Colonic mucosa (tissue), 4 donors: Measurements from ENCODE around the gene DENND6A. TPM values are rescaled to one million over a fixed set of nuclear protein-coding genes. Genes with fewer than 3 reads are reported as not detected.
"Not testable (repeated sequence)": the region's sequence is repeated elsewhere in the genome, so short reads cannot be mapped to it uniquely, and the experiment has no call there.

Experiments used
- DNase-seq: peaks from one replicate; pipeline ENCODE4 v3.0.0-alpha.2; 2020
- H3K27ac ChIP-seq: fragments of 200-600 bp; one replicate; pipeline ENCODE4 v1.8.0; 2021
- H3K27me3 ChIP-seq: fragments of 200-600 bp; one replicate; pipeline ENCODE4 v1.8.0; 2021
- H3K36me3 ChIP-seq: fragments of 200-600 bp; one replicate; pipeline ENCODE4 v1.8.0; 2021
- H3K4me1 ChIP-seq: fragments of 200-600 bp; one replicate; pipeline ENCODE4 v1.8.0; 2021; ENCODE audit warnings: mild to moderate bottlenecking
- H3K4me3 ChIP-seq: fragments of 200-600 bp; one replicate; pipeline ENCODE4 v1.8.0; 2021
- H3K9ac ChIP-seq, 2 donors: one replicate each; pipeline ENCODE4 v1.7.0; 2013; ENCODE audit warnings: control low read depth in 2 of 2, low read depth in 2 of 2, low read length in 2 of 2
- H3K9me3 ChIP-seq: fragments of 200-600 bp; one replicate; pipeline ENCODE4 v1.8.0; 2021
- intact Hi-C: fragments of 100-400 bp; cut with DNase I; formaldehyde crosslinking; loops from one replicate; pipeline ENCODE4 v1.14.1; 2022
- total RNA-seq, 2 donors: library from RNA; stranded (reverse); fragmentation: NEBNext Ultra II Directional in 1 of 2; extraction: Animal tissue kit (Norgen Biotek cat#: 25700) in 1 of 2; gene quantifications; one replicate each; pipeline ENCODE4 v1.2.1, GENCODE V29; 2021
- TF ChIP-seq, protein P1 (sequence below): fragments of 200-600 bp; IDR thresholded peaks from one replicate; pipeline ENCODE4 v1.8.0; 2022; ENCODE audit warnings: antibody characterized with exemption, mild to moderate bottlenecking
- donor health status: healthy.
- donor health status: DM: no; HTN: no; CAD: no.
- donor health status: DM: no; HTN: no; CAD: no.

Gene DENND6A
- total RNA-seq, 2 donors from 2014 or later, result 15.7 to 24.7 TPM

DNA sequence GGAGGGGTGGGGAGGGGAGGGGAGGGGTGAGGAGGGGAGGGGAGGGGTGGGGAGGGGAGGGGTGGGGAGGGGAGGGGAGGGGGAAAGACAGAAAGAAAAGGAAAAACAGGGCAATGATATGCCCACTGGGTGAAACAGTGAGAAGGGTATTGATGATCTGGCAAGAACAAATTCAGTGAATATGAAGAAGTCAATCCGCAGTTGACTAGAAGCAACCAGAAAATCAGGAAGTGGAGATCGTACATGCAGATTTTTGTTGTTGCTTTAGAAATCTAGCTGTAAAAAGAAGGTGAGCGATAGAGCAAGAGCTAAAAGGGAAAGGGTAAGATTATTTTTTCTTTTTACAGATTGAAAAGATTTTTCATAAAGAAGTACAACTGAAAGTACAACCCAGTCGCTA lies 48.1 kb downstream of the DENND6A start:
- intact Hi-C loops, result loop anchor here (10.0 kb wide), 1 partner anchor 210 kb away; no protein-coding TSS in a partner anchor
- TF ChIP-seq, protein P1, sequence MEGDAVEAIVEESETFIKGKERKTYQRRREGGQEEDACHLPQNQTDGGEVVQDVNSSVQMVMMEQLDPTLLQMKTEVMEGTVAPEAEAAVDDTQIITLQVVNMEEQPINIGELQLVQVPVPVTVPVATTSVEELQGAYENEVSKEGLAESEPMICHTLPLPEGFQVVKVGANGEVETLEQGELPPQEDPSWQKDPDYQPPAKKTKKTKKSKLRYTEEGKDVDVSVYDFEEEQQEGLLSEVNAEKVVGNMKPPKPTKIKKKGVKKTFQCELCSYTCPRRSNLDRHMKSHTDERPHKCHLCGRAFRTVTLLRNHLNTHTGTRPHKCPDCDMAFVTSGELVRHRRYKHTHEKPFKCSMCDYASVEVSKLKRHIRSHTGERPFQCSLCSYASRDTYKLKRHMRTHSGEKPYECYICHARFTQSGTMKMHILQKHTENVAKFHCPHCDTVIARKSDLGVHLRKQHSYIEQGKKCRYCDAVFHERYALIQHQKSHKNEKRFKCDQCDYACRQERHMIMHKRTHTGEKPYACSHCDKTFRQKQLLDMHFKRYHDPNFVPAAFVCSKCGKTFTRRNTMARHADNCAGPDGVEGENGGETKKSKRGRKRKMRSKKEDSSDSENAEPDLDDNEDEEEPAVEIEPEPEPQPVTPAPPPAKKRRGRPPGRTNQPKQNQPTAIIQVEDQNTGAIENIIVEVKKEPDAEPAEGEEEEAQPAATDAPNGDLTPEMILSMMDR, result no peak
- Histone ChIP-seq H3K27me3 (no peaks in the 10 kb centered on the region), H3K9ac (no peak overlapping the region), H3K27ac (no peak overlapping the region), H3K36me3 (no peaks in the 10 kb centered on the region), H3K9me3 (no peaks in the 10 kb centered on the region), H3K4me3 (no peak overlapping the region), H3K4me1 (no peaks in the 10 kb centered on the region)
- DNase-seq, result no peak

DNA sequence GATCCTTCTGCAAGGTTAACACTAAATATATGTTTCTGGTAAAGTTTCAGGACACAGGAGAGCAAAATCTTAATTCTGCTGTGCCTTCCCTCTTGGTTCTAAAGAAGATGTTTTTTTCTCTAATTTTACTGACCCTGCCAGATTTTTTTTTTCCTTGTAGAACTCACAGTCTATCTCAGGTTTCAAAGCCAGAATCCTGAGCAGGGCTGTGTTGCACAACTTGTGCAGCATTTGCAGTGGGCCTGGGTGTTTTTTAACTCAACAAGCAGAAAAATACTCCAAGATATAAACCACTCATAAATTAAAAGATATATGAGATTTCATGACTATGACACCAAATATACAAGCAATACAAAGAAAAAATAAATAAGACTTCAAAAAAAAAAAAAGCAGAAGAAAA lies 55.5 kb downstream of the DENND6A start:
- Histone ChIP-seq H3K4me3 (no peak overlapping the region), H3K36me3 (no peaks in the 10 kb centered on the region), H3K27me3 (no peaks in the 10 kb centered on the region), H3K4me1 (no peaks in the 10 kb centered on the region), H3K27ac (no peak overlapping the region), H3K9me3 (no peaks in the 10 kb centered on the region), H3K9ac (no peak overlapping the region)
- intact Hi-C loops, result no loop called here
- TF ChIP-seq, protein P1, result no peak
- DNase-seq, result no peak

DNA sequence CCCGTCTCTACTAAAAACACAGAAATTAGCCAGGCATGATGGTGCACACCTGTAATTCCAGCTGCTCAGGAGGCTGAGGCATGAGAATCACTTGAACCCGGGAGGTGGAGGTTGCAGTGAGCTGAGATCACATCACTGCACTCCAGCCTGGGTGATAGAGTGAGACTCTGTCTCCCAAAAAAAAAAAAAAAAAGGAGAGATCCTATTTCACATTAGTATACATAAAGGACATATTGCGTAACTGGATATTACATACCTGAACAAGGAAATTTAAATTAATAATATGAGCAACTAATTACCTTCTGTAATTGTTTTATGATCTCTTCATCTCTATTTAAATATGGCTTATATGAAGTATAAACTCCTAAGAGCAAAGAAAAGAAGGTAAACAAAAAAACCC lies 58.6 kb downstream of the DENND6A start:
- H3K36me3 ChIP-seq, H3K4me3 ChIP-seq, H3K9ac ChIP-seq, intact Hi-C loops, H3K4me1 ChIP-seq, H3K27ac ChIP-seq, H3K27me3 ChIP-seq, H3K9me3 ChIP-seq, DNase-seq: not testable (repeated sequence)

DNA sequence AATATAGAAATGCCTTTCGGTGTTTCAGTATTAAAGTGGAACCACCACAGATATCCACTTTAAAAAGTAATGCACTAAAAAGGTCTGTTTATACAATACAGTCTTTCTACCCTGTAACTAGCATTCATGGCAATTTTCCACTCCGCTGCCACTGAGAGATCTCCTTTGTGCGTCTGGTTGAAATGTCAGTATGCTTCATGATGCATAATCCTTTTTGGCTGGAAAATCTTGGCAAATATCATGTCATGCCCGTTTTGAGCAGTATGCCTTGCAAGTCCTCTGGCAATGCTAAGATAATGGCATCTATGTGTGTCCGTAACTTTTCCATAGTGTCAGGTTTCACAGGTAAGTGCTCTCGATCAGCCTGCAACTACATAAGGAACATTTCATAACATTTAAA lies 64.9 kb downstream of the DENND6A start:
- H3K4me1 ChIP-seq, result no peaks in the 10 kb centered on the region
- H3K36me3 ChIP-seq, result no peaks in the 10 kb centered on the region
- intact Hi-C loops, result no loop called here
- no peaks in the 10 kb centered on the region for H3K27me3 ChIP-seq
- no peak overlapping the region for H3K4me3 ChIP-seq
- no peaks in the 10 kb centered on the region for H3K9me3 ChIP-seq
- DNase-seq, result no peak
- H3K27ac ChIP-seq, result no peak overlapping the region
- no peak overlapping the region for H3K9ac ChIP-seq
- TF ChIP-seq, protein P1, result no peak

DNA sequence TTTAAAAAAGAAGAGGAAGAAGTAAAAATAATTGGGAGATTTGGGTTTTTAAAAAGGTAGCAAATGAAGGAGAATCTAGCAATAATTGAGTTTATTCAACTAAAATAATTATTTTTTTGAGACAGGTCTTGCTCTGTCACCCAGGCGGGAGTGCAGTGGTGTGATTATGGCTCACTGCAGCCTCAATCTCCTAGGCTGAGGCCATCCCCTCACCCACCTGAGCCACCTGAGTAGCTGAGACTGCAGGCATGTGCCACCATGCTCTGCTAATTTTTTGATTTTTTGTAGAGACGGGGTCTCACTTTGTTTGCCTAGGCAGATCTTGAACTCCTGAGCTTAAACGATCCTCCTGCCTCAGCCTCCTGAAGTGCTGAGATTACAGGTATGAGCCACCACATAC lies 68.1 kb downstream of the DENND6A start:
- H3K36me3 ChIP-seq, result no peaks in the 10 kb centered on the region

DNA sequence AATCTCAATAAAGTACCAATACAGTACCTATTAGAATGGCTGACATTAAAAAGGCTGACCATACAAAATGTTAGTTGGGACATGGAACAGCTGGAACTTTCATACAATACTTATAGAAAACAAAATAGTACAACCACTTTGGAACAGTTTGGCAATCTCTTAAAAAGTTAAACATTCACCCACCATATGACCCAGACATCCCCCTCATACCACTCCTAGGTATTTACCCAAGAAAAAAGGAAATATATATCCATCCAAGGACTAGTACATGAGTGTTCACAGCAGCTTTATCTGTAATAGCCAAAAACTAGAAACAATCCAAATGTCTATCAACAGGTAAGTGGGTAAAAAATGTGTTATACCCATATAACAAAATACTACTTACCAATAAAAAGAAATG lies 70.5 kb downstream of the DENND6A start:
- no peak overlapping the region for H3K4me3 ChIP-seq
- no peaks in the 10 kb centered on the region for H3K9me3 ChIP-seq
- no peak overlapping the region for H3K9ac ChIP-seq
- intact Hi-C loops, result no loop called here
- H3K27ac ChIP-seq, result no peak overlapping the region
- DNase-seq, result no peak
- TF ChIP-seq, protein P1, result no peak
- no peaks in the 10 kb centered on the region for H3K27me3 ChIP-seq
- H3K36me3 ChIP-seq, result no peaks in the 10 kb centered on the region
- H3K4me1 ChIP-seq, result no peaks in the 10 kb centered on the region

More for the DNA sequence above, 68.1 kb downstream of the DENND6A start:
- DNase-seq, result no peak
- TF ChIP-seq, protein P1, result no peak
- Histone ChIP-seq H3K9ac (no peak overlapping the region), H3K9me3 (no peaks in the 10 kb centered on the region), H3K27me3 (no peaks in the 10 kb centered on the region), H3K4me3 (no peak overlapping the region), H3K4me1 (no peaks in the 10 kb centered on the region), H3K27ac (no peak overlapping the region)
- intact Hi-C loops, result no loop called here
